Left kidney (tissue), 8 donors: ENCODE results near the gene TNFRSF13B. TPM values are rescaled to one million over a fixed set of nuclear protein-coding genes. Genes with fewer than 3 reads are reported as not detected.
"Not testable (repeated sequence)": the region's sequence is repeated elsewhere in the genome, so short reads cannot be mapped to it uniquely, and the experiment has no call there.

ENCODE experiments used
- DNase-seq: peaks from one replicate; pipeline ENCODE4 v3.0.0-alpha.2; 2013
- long read RNA-seq, 8 donors: transcript quantifications; one replicate each; lab custom pipeline, GENCODE V29; 2026
- polyA plus RNA-seq: library from polyadenylated mRNA; unstranded; fragments of 120-200 nt; gene quantifications from one replicate; pipeline ENCODE4 v1.2.1, GENCODE V29; 2013; ENCODE audit not compliant: insufficient read length

Gene TNFRSF13B
- polyA plus RNA-seq = not detected
- long read RNA-seq, donor 1 = 0 reads
- long read RNA-seq, donor 2 = 0 reads
- long read RNA-seq, donor 3 = 0 reads
- long read RNA-seq, donor 4 = 0 reads
- long read RNA-seq, donor 5 = 0 reads
- long read RNA-seq, donor 6 = 0 reads
- long read RNA-seq, donor 7 = 0 reads
- long read RNA-seq, donor 8 = 0 reads

DNA sequence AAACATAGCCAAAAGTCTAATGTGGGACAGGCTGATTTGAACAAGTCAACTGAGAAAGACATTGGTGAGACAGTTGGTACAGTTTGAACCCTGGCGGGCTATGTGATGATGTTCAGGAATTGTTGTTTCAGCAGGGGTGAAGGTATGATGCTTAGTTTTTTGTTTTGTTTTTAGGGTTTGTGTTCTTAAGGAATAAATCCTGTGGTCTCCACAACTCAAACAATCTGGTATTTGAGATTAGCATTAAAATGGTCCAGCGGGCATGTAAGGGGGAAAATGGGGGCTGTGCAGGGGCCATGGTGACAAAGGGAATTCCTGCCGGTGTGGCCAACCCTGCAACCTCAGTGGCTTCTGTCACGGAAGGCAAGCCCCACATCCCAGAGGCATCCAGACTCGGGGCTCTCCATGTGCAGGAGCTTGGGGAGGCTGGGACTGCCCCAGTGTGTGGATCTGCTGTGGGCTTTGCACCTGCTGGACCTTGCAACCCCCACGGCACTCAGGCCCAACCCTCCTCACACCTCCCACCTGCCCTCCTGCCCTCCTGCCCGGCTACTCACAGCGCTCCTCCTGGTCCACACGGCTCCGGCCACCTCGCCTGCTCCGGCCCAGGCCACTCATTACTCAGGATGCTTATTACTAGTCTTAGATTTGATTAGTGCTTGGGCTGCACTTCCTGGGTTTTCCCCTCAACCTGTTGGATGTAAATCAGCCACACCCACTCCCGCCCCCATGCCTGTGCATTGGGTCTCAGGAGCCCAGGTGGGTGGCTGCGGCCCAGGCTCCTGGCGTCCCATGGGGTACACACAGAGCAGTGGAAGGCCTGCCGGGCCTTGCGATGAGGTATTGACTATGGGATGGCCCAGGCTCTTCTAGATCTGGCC lies at the start of gene TNFRSF13B:
Gene TNFRSF13B (minus strand): TSS at position 661 of the 881 bp plus-strand sequence. CDS start 43 bp downstream, at position 618.
- no peak for DNase-seq

DNA sequence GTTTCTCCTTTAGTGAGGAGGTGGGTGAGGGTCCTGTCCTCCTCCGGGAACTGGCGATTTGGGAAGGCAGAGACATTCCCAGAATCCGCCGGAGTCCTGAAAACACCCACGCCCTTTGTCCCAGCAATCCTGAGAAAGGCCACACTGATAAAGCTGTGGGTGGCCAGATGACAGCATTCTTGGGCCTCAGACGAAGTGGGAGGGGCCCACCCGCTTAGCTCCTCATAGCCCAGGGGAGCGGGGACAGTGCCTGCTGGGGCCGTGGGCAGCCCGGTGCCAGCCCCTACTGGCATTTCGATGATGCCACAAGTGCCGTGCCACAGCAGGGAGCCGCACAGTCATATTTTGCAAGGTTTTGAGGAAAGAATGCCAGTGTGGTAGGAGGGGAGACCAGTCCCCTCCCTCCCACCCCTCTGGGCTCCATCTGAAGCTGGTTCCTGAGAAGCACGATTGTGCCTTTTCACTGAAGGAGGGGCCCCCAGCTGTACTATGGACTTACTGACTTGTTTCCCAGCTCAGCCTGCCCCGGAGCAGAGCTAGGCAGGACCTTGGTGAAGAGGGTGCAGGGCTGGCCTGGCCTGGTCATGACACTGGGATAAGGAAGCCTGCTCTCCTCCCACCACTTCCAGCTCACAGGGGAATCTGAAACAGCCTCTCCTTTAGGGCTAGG lies 49.4 kb upstream of the TNFRSF13B start:
- no peak for DNase-seq

DNA sequence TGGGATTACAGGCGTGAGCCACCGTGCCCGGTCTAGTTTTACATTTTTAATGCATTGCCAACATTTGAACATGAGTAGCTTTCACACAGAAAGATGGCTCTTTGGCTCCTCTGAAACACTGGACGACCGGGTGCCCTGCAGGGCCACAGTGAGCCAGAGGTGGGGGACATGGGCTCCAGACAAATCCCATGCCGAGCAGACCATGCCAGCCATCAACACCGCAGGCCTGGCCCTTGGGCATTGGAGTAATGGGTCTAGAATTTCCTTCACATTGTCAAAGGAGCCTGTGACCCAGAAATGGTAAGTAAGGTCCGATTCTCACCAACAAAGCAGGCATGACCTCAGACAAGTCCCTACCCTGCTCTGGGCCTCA lies 48.9 kb upstream of the TNFRSF13B start:
- DNase-seq = no peak

DNA sequence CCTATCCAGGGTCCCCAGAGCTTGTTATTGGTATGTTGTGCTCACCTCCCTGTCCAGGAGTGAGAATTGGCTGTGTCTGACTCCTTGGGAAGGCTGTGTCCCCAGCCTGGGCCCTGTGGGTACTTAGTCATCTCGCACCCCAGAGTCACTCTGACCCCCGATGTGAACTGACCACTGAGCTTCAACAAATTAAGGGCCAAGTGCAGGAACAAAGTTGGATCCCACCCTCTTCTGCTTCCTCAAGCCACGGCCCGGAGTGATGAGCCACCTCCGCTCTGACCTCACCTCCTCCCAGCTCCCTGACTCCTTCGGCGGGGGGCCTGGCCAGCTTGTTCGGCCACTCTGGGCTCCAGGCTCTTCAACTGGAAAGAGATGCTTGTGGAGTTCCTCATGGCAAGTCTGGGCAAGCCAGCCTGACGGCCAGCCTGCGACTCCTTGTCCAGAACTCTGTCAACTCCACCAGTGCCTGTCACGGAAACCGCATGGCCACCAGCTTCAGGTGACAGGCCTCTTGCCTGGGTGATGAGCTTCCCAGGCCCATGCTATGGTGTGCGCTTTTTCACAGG lies 48.1 kb upstream of the TNFRSF13B start:
- DNase-seq = no peak

DNA sequence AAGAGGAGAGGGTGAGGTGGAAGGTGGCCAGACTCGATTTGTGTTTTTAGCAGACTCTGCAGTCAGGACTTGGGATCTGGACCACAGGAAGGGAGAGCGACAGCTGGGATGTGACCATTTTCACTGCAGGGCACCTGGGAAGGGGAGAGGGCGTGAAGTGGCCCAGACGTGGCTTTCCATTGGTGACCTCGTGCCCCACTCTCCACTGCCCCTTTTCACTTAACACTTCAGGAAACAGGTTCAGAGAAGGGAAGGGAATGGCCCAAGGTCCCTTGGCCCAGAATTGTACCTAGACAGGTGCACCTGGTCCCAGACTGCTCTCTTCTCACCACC lies 47.5 kb upstream of the TNFRSF13B start:
- DNase-seq = no peak

DNA sequence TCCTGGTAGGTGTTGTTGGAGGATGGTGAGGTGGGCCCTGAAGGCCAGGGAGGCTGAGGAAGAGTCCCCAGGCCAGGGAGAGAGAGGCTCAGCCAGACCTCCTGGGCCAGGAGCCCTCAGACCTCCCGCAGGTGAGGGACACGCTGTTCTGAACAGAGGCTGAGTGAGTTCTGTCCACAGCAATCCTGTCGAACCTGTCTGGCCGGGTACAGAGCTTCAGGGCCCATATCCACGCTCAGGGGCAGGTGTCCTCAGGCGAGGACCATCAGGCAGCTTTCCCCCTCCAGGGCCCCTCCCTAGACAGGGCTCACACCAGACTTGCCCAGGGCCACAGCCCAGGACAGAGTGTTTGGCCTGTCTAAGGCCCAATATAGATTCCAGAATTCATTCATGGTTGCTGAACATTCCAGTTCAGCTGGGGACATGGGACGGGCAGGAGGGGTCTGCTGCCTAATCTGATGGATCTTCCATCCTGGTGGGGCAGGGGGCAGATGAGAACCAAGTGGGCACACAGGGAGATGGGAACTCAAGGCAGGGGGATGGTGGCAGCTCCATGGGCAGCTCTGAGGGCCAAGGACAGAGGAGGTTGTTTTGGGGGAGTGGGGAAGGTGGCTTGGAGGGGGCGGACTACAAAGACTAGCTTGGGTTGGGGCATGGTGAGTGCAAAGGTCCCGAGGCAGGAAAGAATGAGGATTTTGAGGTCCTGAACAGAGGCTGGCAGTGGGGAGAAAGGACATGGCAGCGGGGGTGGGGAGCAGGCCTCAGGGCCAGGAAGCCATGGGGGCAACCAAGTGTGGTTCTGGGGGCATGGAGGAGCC lies 46.9 kb upstream of the TNFRSF13B start:
- DNase-seq = no peak

DNA sequence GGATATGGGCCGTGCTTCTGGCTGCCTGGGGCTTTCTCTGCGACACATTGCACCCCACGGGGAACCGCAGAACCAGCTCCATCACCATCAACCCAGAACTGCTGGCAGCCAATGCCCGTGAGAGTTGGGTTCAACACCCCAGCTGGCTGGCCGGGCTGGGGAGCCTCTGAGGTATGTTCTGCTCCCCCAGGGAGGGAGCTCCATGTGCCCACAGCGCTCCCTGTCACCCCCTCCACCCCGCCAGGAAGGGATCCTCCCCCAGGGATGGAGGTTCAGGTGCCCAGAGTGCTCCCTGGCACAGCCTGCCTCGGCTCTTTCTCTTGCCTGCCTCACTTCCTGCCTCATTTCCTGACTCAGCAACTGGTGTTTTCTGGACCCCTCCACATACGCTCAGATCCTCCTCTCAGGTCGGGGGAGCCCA lies 46.1 kb upstream of the TNFRSF13B start:
- no peak for DNase-seq

DNA sequence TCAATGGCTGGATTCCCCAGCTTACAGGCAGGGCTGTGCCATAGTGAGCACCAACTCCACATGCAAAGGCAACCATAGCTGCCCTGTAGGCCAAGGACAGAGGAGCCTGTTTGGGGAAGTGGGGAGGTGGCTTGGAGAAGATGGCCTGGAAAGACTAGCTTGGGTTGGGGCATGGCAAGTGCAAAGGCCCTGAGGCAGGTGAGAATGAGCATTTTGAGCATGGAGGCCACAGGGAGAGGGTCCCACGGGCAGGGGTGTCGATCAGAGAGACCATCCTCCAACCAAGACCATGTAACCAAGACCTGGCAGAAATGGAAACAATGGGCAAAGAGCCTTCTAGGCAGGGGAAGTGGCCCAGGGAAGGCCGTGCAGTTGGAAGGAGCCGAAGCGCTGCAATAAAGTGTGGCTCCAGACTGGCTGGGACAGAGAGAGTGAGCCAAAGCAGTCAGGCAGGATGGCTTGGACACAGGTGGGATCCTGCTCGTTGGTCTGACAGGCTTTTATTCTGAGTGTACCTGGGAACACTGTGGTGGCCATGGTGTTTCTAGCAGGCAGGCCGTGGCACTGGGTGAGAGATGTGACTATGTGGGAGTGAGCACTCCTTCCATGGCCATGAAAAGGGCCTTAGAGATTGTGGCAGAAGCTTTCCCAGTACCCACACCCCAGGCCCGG lies 45.6 kb upstream of the TNFRSF13B start:
- DNase-seq = no peak

DNA sequence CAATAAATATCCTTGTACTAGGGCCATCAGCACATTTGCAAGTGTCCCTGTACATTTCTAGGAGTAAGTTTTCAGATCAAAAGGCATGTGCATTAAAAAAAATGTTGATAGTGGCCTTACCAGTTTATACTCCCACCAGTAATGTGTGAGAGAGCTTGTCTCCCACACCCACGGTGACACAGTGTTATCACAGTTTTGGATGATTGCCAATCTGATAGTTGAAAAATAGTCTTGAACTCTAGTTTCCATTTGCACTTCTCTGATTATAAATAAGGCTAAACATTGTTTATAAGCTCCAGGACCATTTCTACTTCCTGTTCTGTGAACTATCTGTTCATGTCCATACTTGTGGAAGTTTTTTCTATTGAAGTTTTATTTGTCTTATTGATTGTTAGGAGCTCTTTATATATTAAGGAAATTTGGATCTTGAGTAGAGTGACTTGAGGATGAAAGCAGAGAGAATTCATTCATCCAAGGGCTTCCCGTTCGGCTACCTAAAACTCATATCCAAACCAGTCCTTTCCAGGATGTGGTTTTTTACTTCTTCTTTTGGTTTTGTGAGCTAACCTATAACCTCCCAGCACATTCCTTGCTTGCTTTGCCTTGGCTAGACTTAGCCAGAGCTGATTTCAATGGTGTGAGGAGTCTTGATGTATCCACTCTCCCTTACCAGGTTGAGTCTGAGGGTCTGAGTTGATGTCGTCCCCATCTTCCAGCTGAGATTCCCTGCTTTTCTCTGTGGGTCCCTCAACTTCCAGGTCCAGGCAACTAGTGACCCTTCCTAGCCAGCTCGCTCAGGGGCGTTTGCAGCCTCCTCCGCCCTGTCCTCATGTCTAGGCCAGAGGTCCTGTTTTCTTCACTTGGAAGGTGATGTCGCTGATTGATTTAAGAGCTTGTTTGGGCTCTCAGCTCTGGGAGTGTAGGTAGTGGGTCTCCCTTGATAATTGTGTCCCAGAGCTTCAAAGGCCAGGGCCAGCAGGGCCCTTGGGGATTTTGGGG lies 44.6 kb upstream of the TNFRSF13B start:
- not testable (repeated sequence) for DNase-seq

DNA sequence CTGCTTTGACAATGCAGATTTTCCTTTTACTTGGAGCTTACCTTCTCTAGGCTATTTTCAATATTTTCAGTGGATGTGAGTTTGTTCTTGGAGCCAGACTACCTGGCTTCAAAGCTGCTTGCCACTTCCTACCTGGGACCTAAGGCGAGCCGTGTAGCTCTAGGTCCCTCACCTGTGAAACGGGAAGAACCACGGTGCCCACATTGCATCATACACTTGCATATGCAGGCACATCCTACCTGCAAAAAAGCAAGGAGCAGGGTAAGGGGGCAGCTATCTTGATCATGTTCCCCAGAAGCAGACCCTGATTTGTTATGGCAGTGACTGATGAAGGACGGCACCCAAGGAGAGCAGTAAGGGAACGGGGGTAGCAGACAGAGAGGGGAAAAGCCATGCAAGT lies 43.3 kb upstream of the TNFRSF13B start:
- no peak for DNase-seq

DNA sequence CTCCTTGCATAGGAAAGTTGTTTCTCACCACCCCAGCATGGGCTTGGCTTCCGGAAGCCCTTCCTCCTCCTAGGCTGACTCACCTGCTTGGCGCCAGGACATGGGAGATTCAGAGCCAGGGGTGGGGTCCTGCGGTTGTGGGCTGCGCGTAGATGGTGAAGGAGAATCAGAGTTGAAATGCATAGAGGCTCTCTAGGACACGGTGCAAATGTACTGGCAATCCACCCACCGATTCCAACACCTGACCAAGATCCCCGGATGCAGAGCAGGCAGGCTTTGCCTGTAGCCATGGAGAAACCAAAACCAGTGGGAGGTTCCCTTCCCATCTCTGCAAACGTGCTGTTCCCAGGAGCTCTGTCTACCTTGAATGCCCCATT lies 42.8 kb upstream of the TNFRSF13B start:
- not testable (repeated sequence) for DNase-seq

DNA sequence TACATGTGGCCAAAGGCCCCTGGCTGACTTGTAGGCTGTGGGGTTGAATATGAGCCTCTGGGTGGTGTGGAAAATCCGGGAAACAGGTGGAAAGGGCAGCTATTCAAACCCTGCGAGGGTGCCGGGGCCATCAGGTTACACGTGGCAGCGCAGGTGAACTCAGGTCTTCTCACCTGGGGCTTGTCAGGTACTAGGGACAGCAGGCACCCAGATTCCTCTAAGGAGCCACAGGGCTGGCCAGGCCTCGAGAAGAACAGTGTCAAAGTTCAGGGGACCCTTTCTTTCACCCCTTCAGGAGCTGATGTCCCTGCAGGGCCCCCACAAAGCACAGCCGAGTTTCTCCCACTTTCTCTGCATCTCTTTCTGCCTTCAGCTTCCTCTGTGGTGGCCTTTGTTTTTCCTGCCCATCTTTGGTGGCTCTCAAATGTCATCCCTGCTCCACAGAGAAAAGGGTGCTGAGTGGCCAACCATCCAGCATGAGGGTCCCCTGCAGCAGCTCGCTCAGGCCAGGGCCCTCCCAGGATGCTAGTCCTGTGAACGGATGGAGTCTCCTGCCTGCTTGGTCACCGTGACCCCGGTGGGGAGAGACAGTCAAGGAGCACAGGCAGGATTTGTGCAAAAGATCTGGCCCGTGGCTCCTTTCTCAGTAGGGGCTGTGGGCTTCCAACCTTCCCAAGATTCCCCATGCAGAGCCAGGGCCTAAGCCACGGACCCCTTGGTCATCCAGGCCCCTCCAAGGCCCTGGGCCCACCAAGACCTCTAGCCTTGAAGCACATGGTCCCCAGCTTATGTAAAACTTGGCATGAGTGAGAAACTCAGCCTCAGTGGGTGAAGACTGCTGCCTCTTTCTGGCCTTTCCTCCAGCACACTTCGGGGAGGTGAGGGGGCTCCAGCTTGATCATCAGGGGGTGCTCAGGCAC lies 42.2 kb upstream of the TNFRSF13B start:
- not testable (repeated sequence) for DNase-seq

DNA sequence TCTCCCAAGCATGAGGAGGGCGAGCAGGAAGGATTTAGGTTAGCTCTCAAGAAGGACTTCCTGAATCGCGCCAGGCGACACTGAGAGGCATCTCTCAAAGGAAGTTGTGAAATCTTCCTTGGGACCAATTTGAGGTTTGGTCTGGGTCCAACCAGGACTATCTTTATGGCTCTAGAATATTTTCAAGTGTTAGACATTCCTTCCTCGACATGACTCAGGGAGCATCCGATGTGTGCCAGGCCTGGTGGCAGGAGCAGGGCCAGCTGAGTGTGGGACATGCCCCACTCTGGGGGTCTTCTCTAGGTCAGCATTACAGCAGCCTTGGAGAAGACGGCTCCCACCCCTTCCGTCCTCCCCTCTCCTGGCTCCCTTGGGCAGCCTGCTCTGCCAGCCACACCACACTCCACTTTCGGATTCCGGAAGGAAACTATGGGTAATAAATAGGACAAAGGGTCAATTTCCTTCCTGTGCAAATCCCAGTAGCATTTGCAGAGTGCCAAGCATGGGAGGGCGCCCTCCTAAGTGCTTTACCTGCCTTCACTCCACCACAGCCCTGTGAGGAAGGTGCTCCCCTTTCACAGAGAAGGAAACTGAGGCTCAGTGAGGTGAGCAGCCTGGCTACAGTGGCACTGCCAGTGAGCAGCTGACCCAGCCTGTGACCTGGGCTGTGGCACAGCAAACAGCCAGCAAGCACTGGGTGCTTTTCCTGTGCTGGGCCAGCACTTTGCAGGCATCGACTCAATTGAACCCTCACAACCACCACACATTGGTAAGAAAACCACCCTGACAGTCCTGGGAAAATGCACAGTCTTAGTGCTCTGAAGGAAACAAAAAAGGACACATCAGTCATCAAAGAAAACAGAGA lies 39.4 kb upstream of the TNFRSF13B start:
- DNase-seq = not testable (repeated sequence)

DNA sequence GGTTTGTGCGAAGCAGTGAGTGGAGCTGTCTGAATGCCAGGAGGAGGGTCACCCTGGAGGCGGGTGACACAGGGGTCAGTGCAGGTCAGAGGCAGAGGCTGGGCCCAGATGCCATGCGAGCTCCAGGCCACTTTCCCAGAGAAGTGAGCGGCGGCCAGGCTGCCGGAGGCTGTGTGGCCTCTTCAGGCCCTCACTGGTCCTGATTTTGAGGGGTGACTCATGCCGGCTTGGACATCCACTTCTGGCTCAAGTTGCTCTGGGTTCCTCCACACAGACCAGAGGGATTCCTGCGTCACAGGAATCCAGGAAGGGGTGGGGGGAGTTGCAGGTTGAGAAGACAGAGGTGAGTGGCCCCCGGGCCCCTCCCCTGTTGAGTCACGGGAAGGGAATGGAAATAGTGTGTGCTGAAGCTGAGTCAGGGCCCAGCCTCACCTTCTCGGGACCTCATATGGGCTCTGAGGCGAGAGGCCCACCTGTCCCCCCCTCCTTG lies 38.7 kb upstream of the TNFRSF13B start:
- not testable (repeated sequence) for DNase-seq

DNA sequence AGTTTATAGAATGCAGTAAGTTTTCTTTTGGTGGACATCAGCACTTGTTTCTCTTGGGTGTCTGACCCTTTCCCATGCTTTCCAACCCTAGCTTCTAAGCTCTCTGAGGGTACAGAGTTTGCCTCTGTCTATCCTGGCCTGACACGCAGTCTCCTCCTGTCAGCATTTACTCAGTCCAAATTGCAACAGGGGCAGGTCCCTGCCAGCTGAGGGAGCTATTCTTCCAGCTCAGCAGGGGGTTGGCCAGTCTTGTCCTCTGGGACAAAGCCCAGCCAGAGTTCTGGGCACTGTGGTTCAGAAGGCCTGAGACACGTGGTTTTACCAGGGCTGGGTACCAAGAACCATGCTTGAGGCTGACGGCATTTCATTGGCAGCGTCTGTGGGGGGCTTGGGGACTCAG lies 38.1 kb upstream of the TNFRSF13B start:
- DNase-seq = not testable (repeated sequence)

DNA sequence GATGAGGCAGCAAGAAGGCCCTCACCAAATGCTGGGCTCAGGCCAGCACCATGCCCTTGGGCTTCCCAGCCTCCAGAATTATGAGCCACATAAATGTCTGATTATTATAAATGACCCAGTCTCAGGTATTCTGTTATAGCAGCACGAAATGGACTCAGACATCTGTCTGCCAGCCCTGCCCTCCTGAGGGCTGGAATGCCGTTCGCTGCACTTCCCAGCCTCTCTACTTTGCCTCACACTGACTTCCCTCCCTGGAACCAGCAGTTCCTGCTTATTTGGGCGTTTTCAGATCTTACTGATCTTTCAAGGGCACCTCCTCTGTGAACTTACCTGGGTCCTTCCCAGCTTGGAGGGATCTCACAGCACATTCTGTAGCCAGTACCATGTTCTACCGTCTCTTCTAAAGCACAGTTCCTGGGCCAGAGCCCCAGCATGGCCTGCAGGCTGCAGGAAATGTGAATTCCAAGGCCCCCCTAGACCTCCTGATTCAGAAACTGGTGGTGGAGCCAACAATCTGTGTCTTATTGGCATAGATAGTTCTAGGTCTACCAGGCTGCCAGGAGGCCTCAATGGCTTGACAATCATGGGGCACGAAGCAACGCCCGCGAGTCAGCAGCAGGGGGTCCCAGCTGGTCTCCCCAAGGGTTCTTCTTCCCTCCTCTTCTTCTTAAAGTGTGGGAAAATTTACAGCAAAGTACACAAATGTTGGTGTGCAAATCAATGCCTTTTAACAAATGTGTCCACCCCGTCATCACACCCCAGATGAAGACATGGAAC lies 36.9 kb upstream of the TNFRSF13B start:
- not testable (repeated sequence) for DNase-seq

DNA sequence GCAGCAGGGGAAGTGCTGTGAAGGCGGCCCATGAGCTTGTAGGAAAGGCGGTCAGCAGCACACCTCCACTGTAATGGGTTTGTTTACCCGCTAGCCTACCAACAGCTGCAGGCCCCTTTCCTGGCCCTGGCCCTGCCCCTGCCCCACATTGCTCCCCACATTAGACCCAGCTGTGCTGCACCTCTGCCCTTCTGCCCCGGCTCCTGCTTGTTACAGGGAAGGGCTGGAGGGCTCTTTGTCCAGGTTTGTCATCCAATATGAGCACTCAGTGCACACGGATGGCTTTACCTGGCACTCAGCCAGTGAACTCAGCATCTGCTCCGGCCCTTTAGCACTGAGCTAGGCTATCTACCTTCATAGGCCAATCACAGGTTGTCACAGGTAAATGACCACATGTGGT lies 36.0 kb upstream of the TNFRSF13B start:
- not testable (repeated sequence) for DNase-seq
